Pons (tissue), 1 donor: ENCODE measurements around the gene PKDREJ.
A peak's percentile ranks its signal among the peaks of the same experiment; 100 is the strongest.
"Not testable (repeated sequence)": the region's sequence is repeated elsewhere in the genome, so short reads cannot be mapped to it uniquely, and the experiment has no call there.

Source experiments
- DNase-seq: peaks from one replicate; pipeline ENCODE4 v3.0.0-alpha.2; 2016; ENCODE audit warnings: low spot score

The PKDREJ gene, protein sequence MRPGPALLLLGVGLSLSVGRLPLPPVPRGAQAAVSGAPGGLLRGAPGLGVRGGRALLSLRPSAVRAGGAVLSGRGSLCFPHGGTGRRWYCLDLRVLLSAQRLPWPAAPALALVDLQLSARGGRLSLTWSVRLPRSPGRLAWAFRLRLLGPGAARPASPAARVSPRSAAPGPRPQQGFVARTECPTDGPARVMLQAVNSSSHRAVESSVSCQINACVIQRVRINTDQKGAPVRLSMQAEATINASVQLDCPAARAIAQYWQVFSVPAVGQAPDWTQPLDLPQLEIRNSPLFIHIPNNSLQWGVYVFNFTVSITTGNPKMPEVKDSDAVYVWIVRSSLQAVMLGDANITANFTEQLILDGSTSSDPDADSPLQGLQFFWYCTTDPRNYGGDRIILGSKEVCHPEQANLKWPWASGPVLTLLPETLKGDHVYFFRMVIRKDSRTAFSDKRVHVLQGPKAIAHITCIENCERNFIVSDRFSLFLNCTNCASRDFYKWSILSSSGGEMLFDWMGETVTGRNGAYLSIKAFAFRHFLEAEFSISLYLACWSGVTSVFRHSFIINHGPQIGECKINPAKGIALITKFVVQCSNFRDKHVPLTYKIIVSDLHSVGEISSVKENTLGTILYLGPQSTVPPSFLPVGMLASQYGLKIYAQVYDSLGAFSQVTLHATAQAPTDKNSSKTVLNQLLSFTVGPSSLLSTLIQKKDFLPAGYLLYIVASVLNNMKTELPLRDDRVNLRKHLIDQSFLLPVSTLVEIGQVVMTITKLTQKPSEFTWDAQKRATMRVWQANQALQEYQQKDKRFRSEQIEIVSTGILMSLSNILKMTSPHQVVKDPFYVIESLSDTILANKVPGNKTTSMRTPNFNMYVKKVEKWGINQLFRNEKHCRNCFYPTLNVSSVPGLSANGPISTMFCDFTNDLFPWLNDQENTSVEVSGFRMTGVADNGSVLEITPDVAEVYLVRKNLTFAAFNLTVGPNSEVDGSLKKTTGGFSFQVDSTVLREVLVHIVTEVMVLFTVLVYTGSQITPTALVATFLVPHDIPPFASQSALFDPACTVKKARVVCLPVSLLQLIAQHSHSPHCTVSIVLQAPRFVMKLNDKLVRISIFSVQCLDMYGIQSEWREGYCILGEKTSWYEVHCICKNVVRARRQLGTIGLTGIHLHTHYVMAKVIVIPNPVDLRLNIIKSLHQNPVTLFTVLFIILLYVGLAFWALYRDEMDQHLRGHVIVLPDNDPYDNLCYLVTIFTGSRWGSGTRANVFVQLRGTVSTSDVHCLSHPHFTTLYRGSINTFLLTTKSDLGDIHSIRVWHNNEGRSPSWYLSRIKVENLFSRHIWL (N-terminal part only)

GRCh38 chr22:46263216-46263590 lies at the start of gene PKDREJ:
Gene PKDREJ (minus strand): TSS chr22:46263343. CDS start chr22:46263322, 21 bp downstream.
- DNase-seq, result no peak

GRCh38 chr22:46312848-46313247 lies 49.7 kb upstream of the PKDREJ start:
- DNase-seq, result not testable (repeated sequence)

DNA sequence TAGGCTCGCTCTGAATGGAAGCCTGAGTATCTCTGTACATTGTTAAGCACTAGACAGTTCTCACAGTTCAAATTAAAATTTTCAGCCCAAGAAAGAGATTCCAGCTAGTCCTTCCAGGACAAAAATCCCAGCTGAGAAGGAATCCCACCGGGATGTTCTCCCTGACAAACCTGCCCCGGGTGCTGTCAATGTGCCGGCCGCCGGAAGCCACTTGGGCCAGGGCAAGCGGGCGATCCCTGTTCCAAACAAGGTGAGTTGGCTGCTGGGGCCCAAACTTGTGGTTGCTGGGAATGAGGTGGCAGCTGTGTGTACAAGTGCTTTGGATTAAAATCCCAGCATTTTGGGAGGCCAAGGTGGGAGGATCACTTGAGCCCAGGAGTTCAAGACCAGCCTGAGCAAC lies 48.9 kb upstream of the PKDREJ start:
- no peak for DNase-seq

DNA sequence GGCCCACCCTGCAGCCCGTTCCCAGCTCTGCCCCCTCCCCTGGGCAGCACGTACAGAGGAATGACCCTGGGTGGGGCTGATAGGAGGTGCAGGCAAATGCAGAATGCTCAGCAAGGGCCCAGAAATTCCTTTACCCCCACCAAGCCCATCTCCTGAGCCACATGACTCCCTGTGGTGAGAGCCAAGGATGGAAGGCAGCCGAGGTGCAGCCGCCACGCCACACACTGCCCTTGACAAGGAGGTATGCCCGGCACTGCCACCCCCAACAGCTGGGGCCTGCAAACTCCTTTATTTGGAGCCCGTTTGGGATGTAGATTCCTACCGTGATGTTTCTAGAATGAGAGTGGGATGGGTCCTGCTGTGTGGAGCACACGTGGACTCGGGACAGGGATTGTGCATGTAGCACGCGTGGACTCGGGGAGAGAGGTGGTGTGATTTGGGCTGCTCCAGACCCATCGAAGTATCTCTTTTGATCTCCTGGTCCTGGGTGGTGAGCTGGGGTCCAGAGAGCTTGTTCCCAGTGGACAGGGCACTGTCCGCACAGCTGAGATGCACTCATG lies 46.5 kb upstream of the PKDREJ start:
- no peak for DNase-seq

DNA sequence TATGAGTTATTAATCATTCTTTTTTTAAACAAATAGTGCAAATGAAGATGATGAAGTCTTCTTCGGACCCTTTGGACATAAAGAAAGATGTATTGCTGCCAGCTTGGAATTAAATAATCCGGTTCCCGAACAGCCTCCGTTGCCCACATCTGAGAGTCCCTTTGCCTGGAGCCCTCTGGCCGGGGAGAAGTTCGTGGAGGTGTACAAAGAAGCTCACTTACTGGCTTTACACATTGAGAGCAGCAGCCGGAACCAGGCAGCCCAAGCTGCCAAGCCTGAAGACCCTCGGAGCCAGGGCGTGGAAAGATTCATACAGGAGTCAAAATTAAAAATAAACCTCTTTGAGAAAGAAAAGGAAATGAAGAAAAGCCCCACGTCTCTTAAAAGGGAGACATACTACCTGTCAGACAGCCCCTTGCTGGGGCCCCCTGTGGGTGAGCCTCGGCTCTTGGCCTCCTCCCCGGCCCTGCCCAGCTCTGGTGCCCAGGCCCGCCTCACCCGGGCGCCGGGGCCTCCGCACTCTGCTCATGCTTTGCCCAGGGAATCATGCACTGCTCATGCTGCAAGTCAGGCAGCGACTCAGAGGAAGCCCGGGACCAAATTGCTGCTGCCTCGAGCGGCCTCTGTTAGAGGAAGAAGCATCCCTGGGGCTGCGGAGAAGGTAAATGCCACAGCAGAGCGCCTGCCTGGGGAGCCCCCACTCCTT lies 45.3 kb upstream of the PKDREJ start:
- DNase-seq, result no peak

GRCh38 chr22:46303347-46303965 lies 40.3 kb upstream of the PKDREJ start:
- no peak for DNase-seq

DNA sequence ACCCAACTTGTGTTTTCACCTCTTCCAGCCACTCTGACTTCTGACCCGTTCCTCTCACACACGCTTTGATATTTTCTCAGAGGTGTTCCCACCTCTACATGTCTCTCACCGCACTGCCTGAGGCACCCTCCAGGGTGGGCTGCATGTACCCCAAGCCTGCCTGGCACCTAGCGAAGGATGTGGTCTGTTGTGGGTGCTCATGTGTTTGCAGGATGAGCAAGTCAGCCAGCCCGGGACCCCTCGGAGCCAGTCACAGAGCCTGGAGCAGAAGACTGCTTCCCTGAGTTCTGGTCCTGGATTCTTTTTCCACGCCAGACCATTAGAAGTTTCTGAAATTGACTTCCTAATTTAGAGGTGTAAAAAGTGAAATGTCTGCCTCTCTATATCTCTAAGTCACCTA lies 37.3 kb upstream of the PKDREJ start:
- DNase-seq, result no peak

GRCh38 chr22:46299101-46299500 lies 36.0 kb upstream of the PKDREJ start:
- DNase-seq, result no peak

DNA sequence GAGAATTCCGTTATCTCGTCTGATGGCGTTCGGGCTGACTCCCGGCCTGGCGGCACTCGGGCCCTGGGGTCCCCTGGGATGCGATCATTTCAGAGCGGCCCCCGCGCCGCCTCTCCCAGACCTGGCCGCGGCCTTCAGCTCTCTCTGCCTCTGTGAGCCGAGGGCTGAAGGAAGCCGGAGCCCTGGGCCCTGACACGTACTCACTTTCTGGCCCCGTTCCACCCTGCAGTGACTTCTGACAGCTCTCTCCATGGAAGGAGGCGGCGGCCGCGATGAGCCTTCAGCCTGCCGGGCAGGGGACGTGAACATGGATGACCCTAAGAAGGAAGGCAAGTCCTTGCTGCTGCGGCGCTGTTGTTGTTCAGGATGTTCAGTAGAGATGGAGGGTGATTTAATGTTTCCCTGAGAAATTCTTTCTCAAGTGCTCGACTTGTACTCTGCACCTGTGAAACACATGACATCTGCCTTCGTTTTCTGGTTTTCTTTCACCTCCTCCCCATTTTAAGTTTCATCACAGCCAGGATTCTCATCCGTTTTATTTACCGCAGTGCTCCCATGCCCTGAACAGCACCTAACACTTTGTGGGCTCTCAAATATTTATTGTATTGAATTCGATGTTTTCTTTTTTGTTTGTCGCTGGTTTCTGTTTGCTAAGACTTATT lies 34.1 kb upstream of the PKDREJ start:
- DNase-seq, result no peak

GRCh38 chr22:46296257-46297150 lies 33.4 kb upstream of the PKDREJ start, which contains the start of gene GTSE1:
Gene GTSE1 (plus strand): TSS chr22:46296870. CDS start chr22:46297401, 531 bp downstream.
- DNase-seq, result peak; percentile 97

DNA sequence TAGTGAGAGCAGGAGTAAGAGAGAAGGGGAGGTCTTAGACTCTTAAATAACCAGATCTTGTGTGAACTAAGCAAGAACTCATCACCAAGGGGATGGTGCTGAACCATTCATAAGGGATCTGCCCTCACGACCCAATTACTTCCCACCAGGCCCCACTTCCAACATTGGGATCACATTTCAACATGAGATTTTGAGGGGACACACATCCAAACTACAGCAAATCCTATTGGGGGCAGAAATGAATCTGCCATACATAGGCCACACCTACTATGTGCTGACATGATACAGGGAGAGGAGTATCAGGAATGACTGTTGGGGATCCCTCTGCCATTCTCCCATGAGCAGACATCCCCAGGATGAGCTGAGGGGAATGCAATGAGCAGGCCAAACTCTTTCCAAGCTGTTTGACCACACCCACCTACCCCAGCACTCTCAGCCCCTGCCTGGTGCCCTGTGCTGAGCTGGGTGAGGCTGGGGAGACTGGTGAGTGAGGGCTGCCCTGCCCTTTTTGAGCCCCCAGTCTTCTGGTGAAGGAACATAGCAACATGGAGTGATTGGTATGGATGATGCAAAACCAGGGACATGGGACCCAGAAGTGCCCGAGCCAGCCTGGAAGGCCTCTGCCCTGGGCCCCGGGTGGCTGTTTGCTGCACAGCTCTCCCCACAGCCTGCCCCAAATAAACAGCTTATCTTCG lies 32.3 kb upstream of the PKDREJ start:
- DNase-seq, result no peak

DNA sequence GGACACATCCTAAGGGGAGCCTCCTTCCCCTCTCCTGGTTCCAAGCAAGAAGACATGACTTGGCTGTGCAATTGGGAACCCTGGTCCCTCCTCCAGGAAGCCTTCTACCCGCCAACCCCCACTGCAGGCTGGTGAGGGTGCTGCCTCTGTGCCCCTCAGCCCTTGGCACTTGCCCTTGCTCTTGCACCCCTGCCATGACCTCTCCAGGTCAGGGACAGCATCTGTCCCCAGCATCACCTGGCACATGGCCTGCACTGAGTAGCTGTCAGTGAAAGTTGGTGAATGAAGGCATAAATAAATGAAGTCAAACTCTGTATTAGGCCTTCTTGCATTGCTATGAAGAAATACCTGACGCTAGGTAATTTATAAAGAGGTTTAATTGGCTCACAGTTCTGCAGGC lies 31.6 kb upstream of the PKDREJ start:
- no peak for DNase-seq

DNA sequence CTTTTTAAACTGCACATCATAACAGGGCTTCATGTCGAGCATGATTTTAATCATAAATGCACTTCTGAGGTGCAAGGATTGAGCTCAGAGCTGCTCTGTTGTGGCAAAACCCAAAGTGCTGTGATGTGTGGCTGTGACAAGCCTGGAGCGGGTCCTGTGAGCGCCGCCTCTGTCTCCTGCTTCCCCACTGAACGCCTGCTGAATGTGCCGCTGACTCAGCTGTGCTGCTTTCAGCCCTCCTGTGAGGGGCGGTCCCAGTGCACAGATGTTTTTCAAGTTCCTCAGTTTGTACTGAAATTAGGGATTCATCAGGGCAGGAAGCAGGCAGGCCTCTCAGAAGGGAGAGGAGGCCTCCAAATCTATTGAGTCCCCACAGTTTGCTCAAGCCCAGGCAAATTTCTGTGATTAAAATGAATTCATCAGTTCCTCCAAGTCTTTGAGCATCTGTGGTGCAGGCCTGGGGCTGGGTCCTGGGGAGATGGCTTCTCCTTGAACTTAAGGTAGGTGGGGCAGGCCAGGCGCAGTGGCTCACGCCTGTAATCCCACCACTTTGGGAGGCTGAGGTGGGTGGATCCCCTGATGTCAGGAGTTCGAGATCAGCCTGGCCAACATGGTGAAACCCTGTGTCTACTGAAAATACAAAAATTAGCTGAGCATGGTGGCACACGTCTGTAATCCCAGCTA lies 30.6 kb upstream of the PKDREJ start:
- DNase-seq, result peak; percentile 49

GRCh38 chr22:46292732-46293131 lies 29.6 kb upstream of the PKDREJ start:
- no peak for DNase-seq

DNA sequence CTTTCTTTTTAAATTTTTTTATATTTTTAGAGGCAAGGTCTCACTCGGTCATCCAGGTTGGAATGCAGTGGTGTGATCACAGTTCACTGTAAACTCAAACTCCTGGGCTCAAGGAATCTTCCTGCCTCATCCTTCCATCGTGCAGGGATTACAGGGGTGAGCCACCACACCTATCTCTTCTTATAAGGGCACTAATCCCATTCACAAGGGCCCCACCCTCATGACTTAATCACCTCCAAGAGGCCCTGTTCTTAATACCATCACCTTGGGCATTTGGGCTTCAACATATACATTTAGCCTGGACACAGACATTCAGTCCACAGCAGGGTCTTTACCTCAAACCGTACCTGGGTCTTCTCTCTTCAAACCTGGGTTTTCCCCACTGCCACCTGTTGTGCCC lies 29.0 kb upstream of the PKDREJ start:
- DNase-seq, result no peak

GRCh38 chr22:46290843-46291785 lies 28.0 kb upstream of the PKDREJ start:
- no peak for DNase-seq
